Measurements from ENCODE around the gene SMAD6. TPM values are rescaled to one million over a fixed set of nuclear protein-coding genes. Genes with fewer than 3 reads are reported as not detected.

The SMAD6 gene
- total RNA-seq, 1 donor, result 27.2 TPM

GRCh38 chr15:66795851-66796250, 93.8 kb downstream of the SMAD6 start:
- no peak for TF ChIP-seq CTCF (IDR thresholded peaks at IDR 0.05; ENCODE audit: insufficient read depth, low read length)
- DNase-seq (ENCODE audit: low read depth), result no peak

GRCh38 chr15:66796343-66796742, 94.3 kb downstream of the SMAD6 start:
- DNase-seq (ENCODE audit: low read depth), result no peak
- no peak for TF ChIP-seq CTCF (IDR thresholded peaks at IDR 0.05; ENCODE audit: insufficient read depth, low read length)
- no peak overlapping the region for H3K4me3 ChIP-seq (ENCODE audit: low read depth, low read length)

More at GRCh38 chr15:66795851-66796250, 93.8 kb downstream of the SMAD6 start:
- H3K4me3 ChIP-seq (ENCODE audit: low read depth, low read length), result no peak overlapping the region

- no peak overlapping the region for H3K4me3 ChIP-seq (ENCODE audit: low read depth, low read length)
- TF ChIP-seq CTCF (IDR thresholded peaks at IDR 0.05; ENCODE audit: insufficient read depth, low read length), result no peak
- peak; percentile 17 for DNase-seq (ENCODE audit: low read depth)
These were observed 95.9 kb downstream of the SMAD6 start for GRCh38 chr15:66797921-66798320.

- H3K4me3 ChIP-seq (ENCODE audit: low read depth, low read length), result no peak overlapping the region
- DNase-seq (ENCODE audit: low read depth), result peak; percentile 75
- no peak for TF ChIP-seq CTCF (IDR thresholded peaks at IDR 0.05; ENCODE audit: insufficient read depth, low read length)
These were observed 96.5 kb downstream of the SMAD6 start for GRCh38 chr15:66798426-66799061.

- DNase-seq (ENCODE audit: low read depth), result no peak
- no peak overlapping the region for H3K4me3 ChIP-seq (ENCODE audit: low read depth, low read length)
- no peak for TF ChIP-seq CTCF (IDR thresholded peaks at IDR 0.05; ENCODE audit: insufficient read depth, low read length)
These were observed 97.2 kb downstream of the SMAD6 start for GRCh38 chr15:66799242-66799641.

- H3K4me3 ChIP-seq (ENCODE audit: low read depth, low read length), result no peak overlapping the region
- no peak for TF ChIP-seq CTCF (IDR thresholded peaks at IDR 0.05; ENCODE audit: insufficient read depth, low read length)
- peak; percentile 17 for DNase-seq (ENCODE audit: low read depth)
These were observed 98.7 kb downstream of the SMAD6 start for GRCh38 chr15:66800584-66801235.
